Smooth muscle cell (in vitro differentiated cells): ENCODE measurements around the gene GRM8. TPM values are rescaled to one million over a fixed set of nuclear protein-coding genes. Genes with fewer than 3 reads are reported as not detected.

ENCODE experiments used
- DNase-seq: peaks from one replicate; lab custom pipeline; 2025; ENCODE audit not compliant: unreplicated experiment; lab: John Stamatoyannopoulos, UW
- H2AFZ ChIP-seq: fragments of 200-600 bp; sonication (generic); 2 replicates; pipeline ENCODE4 v1.6.0; 2016; ENCODE audit warnings: antibody characterized with exemption, low read depth, mild to moderate bottlenecking
- H3F3A ChIP-seq: fragments of 200-600 bp; sonication (generic); 2 replicates; pipeline ENCODE4 v1.6.0; 2017; ENCODE audit warnings: antibody characterized with exemption, low read depth
- H3K27ac ChIP-seq: fragments of 200-600 bp; sonication (generic); 2 replicates; pipeline ENCODE4 v1.5.1; 2016; ENCODE audit warnings: low read depth, mild to moderate bottlenecking
- H3K27me3 ChIP-seq: fragments of 200-600 bp; sonication (generic); 2 replicates; pipeline ENCODE4 v1.6.1; 2016; ENCODE audit warnings: low read depth, mild to moderate bottlenecking
- H3K36me3 ChIP-seq: fragments of 200-600 bp; sonication (generic); 2 replicates; pipeline ENCODE4 v1.5.1; 2016; ENCODE audit warnings: low read depth
- H3K4me1 ChIP-seq: fragments of 200-600 bp; sonication (generic); 2 replicates; pipeline ENCODE4 v1.5.1; 2016; ENCODE audit warnings: low read depth
- H3K4me2 ChIP-seq: fragments of 200-600 bp; sonication (generic); 2 replicates; pipeline ENCODE4 v1.6.0; 2016; ENCODE audit warnings: mild to moderate bottlenecking
- H3K4me3 ChIP-seq: fragments of 200-600 bp; sonication (generic); 2 replicates; pipeline ENCODE4 v1.5.1; 2016; ENCODE audit warnings: mild to moderate bottlenecking
- H3K79me2 ChIP-seq: fragments of 200-600 bp; sonication (generic); 2 replicates; pipeline ENCODE4 v1.6.0; 2016; ENCODE audit warnings: low read depth, mild to moderate bottlenecking
- H3K9ac ChIP-seq: fragments of 200-600 bp; sonication (generic); 2 replicates; pipeline ENCODE4 v1.6.0; 2016; ENCODE audit warnings: low read depth
- H3K9me3 ChIP-seq: fragments of 200-600 bp; sonication (generic); replicated peaks from 2 replicates; pipeline ENCODE4 v1.5.1; 2016; ENCODE audit warnings: low read depth
- H4K20me1 ChIP-seq: fragments of 200-600 bp; sonication (generic); 2 replicates; pipeline ENCODE4 v1.6.0; 2016; ENCODE audit warnings: low read depth
- CTCF ChIP-seq: fragments of 200-600 bp; sonication (generic); IDR thresholded peaks from 2 replicates; pipeline ENCODE4 v1.5.1; 2017; ENCODE audit warnings: borderline replicate concordance, mild to moderate bottlenecking, antibody characterized with exemption; ENCODE audit not compliant: insufficient read depth, poor library complexity, severe bottlenecking
- WGBS: methylation state at CpG from one replicate; pipeline ENCODE4 v1.1.7; 2016; ENCODE audit warnings: low lambda C conversion rate; 5-methylcytosine and 5-hydroxymethylcytosine counted together
- polyA plus RNA-seq: library from polyadenylated mRNA; unstranded; fragments of >200 nt; fragmentation: Nextera tagmentation; extraction: Ambion mirVana; gene quantifications from 2 replicates; pipeline ENCODE4 v1.2.1, GENCODE V29; 2016
- total RNA-seq: library from RNA; depleted of rRNA; stranded (reverse); fragments of >200 nt; gene quantifications from 2 replicates; pipeline ENCODE4 v1.2.3, GENCODE V29; 2014

The GRM8 gene
- total and polyA plus RNA-seq, 2 experiments from 2014 or later, result 9.8 to 20.5 TPM

- peaks cover 12% of the 10 kb centered on the region for H3K4me1 ChIP-seq
- TF ChIP-seq CTCF, result no peak
- H3K9me3 ChIP-seq, result no peaks in the 10 kb centered on the region
- no peak for DNase-seq
- H3F3A ChIP-seq, result no peaks in the 10 kb centered on the region
- 94% methylated on average over 4 of the region's 4 CpGs for WGBS
- H3K27me3 ChIP-seq, result no peaks in the 10 kb centered on the region
- H3K36me3 ChIP-seq, result no peaks in the 10 kb centered on the region
- no peak overlapping the region for H3K4me2 ChIP-seq
- no peaks in the 10 kb centered on the region for H3K79me2 ChIP-seq
- no peaks in the 10 kb centered on the region for H4K20me1 ChIP-seq
- no peak overlapping the region for H3K9ac ChIP-seq
- H3K27ac ChIP-seq, result no peak overlapping the region
- H2AFZ ChIP-seq, result no peak overlapping the region
- no peak overlapping the region for H3K4me3 ChIP-seq
These were observed 264.7 kb downstream of the GRM8 start for GRCh38 chr7:126988022-126988421.

GRCh38 chr7:126979722-126980121, 273.0 kb downstream of the GRM8 start:
- H3F3A ChIP-seq, result no peaks in the 10 kb centered on the region
- H3K27me3 ChIP-seq, result no peaks in the 10 kb centered on the region
- no peak overlapping the region for H3K9ac ChIP-seq
- no peaks in the 10 kb centered on the region for H3K9me3 ChIP-seq
- DNase-seq, result no peak
- no peaks in the 10 kb centered on the region for H3K4me1 ChIP-seq
- no peaks in the 10 kb centered on the region for H3K36me3 ChIP-seq
- no peaks in the 10 kb centered on the region for H4K20me1 ChIP-seq
- TF ChIP-seq CTCF, result no peak
- WGBS, result 89% methylated on average over 2 of the region's 2 CpGs
- H3K4me3 ChIP-seq, result no peak overlapping the region
- no peak overlapping the region for H3K4me2 ChIP-seq
- H2AFZ ChIP-seq, result no peak overlapping the region
- no peak overlapping the region for H3K27ac ChIP-seq
- H3K79me2 ChIP-seq, result no peaks in the 10 kb centered on the region

GRCh38 chr7:126978865-126979264, 273.9 kb downstream of the GRM8 start:
- Histone ChIP-seq H3K4me2 (no peak overlapping the region), H3K9ac (no peak overlapping the region), H3K27me3 (no peaks in the 10 kb centered on the region), H3F3A (no peaks in the 10 kb centered on the region), H3K4me3 (no peak overlapping the region), H3K27ac (no peak overlapping the region), H4K20me1 (no peaks in the 10 kb centered on the region), H3K4me1 (no peaks in the 10 kb centered on the region), H3K79me2 (no peaks in the 10 kb centered on the region), H3K36me3 (no peaks in the 10 kb centered on the region), H3K9me3 (no peaks in the 10 kb centered on the region), H2AFZ (no peak overlapping the region)
- no peak for TF ChIP-seq CTCF
- 76% methylated on average over 3 of the region's 3 CpGs for WGBS
- no peak for DNase-seq

GRCh38 chr7:126973066-126973465, 279.7 kb downstream of the GRM8 start:
- Histone ChIP-seq H3K27ac (no peak overlapping the region), H3K79me2 (no peaks in the 10 kb centered on the region), H3F3A (no peaks in the 10 kb centered on the region), H3K4me3 (no peak overlapping the region), H3K27me3 (no peaks in the 10 kb centered on the region), H3K9ac (no peak overlapping the region), H2AFZ (no peak overlapping the region), H3K9me3 (no peaks in the 10 kb centered on the region), H3K36me3 (no peaks in the 10 kb centered on the region), H3K4me2 (no peak overlapping the region), H4K20me1 (no peaks in the 10 kb centered on the region), H3K4me1 (peaks cover 24% of the 10 kb centered on the region)
- TF ChIP-seq CTCF, result no peak
- no peak for DNase-seq
